Measurements from ENCODE around the gene SLC22A1.

SLC22A1 gene

DNA sequence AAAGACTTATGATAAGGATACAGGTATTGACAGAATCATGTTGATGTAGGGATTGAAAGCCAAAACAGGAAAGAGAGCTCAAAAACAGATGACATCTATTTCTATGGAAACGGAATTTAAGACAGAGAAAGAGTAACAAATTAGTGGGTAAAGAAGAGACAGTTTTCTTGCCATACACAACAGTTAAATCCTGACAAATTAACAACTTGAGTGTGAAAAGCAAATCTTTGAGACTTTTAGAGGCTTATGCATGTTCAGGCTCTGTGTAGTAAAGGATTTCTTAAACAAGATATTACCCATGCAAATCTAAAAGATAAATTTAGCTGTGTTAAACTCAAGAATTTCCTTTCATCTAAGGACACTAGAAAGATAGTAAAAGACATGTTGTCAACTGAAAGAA, 68.5 kb downstream of the SLC22A1 start:
- no peak for TF ChIP-seq TAF1 (IDR thresholded peaks at IDR 0.05; ENCODE audit: borderline replicate concordance, insufficient read depth, low read length)
- no peak for TF ChIP-seq POLR2AphosphoS5 (IDR thresholded peaks at IDR 0.05; ENCODE audit: low read depth, low read length)
- TF ChIP-seq, protein P1, sequence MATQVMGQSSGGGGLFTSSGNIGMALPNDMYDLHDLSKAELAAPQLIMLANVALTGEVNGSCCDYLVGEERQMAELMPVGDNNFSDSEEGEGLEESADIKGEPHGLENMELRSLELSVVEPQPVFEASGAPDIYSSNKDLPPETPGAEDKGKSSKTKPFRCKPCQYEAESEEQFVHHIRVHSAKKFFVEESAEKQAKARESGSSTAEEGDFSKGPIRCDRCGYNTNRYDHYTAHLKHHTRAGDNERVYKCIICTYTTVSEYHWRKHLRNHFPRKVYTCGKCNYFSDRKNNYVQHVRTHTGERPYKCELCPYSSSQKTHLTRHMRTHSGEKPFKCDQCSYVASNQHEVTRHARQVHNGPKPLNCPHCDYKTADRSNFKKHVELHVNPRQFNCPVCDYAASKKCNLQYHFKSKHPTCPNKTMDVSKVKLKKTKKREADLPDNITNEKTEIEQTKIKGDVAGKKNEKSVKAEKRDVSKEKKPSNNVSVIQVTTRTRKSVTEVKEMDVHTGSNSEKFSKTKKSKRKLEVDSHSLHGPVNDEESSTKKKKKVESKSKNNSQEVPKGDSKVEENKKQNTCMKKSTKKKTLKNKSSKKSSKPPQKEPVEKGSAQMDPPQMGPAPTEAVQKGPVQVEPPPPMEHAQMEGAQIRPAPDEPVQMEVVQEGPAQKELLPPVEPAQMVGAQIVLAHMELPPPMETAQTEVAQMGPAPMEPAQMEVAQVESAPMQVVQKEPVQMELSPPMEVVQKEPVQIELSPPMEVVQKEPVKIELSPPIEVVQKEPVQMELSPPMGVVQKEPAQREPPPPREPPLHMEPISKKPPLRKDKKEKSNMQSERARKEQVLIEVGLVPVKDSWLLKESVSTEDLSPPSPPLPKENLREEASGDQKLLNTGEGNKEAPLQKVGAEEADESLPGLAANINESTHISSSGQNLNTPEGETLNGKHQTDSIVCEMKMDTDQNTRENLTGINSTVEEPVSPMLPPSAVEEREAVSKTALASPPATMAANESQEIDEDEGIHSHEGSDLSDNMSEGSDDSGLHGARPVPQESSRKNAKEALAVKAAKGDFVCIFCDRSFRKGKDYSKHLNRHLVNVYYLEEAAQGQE (IDR thresholded peaks at IDR 0.05; ENCODE audit: insufficient read depth in 1 of 2, low read depth in 2 of 2, low read length in 2 of 2): no peak
- no peak for TF ChIP-seq FOXP2 (optimal IDR thresholded peaks at IDR 0.05; ENCODE audit: borderline replicate concordance, extremely low read depth, extremely low read length, insufficient read depth)
- no peak for TF ChIP-seq SIN3A (IDR thresholded peaks at IDR 0.05; ENCODE audit: borderline replicate concordance, insufficient read depth, low read length)

DNA sequence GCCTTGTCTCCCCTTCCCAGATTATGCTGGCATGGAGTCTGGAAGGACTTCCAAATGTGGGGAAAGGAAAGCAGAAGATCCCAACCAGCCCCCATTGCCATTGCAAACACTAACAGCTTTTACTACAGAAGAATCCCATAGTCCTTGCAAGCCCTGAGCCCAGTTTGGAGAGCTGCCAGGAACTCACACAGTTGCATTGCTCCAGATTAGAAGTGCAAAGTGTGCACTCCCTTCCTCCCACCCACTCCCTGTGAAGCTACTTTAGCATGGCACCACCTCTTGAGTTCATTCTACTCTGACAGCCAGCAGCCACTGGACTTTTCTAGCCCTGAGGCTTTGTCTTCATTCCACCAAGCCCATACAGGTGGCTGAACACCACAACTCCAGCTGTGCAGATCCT, 69.4 kb downstream of the SLC22A1 start:
- no peak for TF ChIP-seq FOXP2 (optimal IDR thresholded peaks at IDR 0.05; ENCODE audit: borderline replicate concordance, extremely low read depth, extremely low read length, insufficient read depth)
- TF ChIP-seq TAF1 (IDR thresholded peaks at IDR 0.05; ENCODE audit: borderline replicate concordance, insufficient read depth, low read length): no peak
- no peak for TF ChIP-seq SIN3A (IDR thresholded peaks at IDR 0.05; ENCODE audit: borderline replicate concordance, insufficient read depth, low read length)
- TF ChIP-seq, protein P1 (IDR thresholded peaks at IDR 0.05; ENCODE audit: insufficient read depth in 1 of 2, low read depth in 2 of 2, low read length in 2 of 2): no peak
- TF ChIP-seq POLR2AphosphoS5 (IDR thresholded peaks at IDR 0.05; ENCODE audit: low read depth, low read length): no peak

DNA sequence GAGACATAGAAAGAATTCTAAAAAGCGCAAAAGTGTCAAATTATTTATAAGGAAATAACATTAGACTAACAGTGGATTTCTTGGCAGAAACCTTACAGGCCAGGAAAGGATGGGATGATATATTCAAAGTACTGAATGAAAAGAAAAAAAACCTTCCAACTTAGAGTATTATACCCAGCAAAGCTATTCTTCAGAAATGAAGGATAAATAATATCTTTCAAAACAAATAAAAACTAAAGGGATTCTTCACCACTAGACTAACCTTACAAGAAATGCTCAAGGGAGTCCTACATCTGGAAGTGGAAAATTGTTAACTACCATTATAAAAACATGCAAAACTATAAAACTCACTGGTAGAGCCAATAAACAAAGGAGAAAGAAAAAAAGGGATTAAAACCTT, 71.2 kb downstream of the SLC22A1 start:
- TF ChIP-seq, protein P1 (IDR thresholded peaks at IDR 0.05; ENCODE audit: insufficient read depth in 1 of 2, low read depth in 2 of 2, low read length in 2 of 2): no peak
- TF ChIP-seq FOXP2 (optimal IDR thresholded peaks at IDR 0.05; ENCODE audit: borderline replicate concordance, extremely low read depth, extremely low read length, insufficient read depth) (no peak), SIN3A (IDR thresholded peaks at IDR 0.05; ENCODE audit: borderline replicate concordance, insufficient read depth, low read length) (no peak), POLR2AphosphoS5 (IDR thresholded peaks at IDR 0.05; ENCODE audit: low read depth, low read length) (no peak), TAF1 (IDR thresholded peaks at IDR 0.05; ENCODE audit: borderline replicate concordance, insufficient read depth, low read length) (no peak)

DNA sequence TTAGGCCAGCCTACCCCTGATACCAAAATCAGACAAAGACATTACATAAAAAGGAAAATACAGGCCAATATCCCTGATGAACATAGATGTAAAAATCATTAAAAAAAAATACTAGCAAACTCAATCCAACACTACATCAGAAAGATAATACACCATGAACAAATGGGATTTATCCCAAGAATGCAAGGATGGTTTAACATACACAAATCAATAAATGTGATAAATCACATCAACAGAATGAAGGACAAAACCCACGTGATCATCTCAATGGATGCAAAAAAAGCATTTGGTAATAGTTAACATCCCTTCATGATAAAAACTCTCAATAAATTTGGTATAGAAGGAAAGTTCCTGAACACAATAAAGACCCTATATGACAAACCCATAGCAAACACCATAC, 73.2 kb downstream of the SLC22A1 start:
- TF ChIP-seq POLR2AphosphoS5 (IDR thresholded peaks at IDR 0.05; ENCODE audit: low read depth, low read length) (no peak), FOXP2 (optimal IDR thresholded peaks at IDR 0.05; ENCODE audit: borderline replicate concordance, extremely low read depth, extremely low read length, insufficient read depth) (no peak), SIN3A (IDR thresholded peaks at IDR 0.05; ENCODE audit: borderline replicate concordance, insufficient read depth, low read length) (no peak), TAF1 (IDR thresholded peaks at IDR 0.05; ENCODE audit: borderline replicate concordance, insufficient read depth, low read length) (no peak)
- TF ChIP-seq, protein P1 (IDR thresholded peaks at IDR 0.05; ENCODE audit: insufficient read depth in 1 of 2, low read depth in 2 of 2, low read length in 2 of 2): no peak

DNA sequence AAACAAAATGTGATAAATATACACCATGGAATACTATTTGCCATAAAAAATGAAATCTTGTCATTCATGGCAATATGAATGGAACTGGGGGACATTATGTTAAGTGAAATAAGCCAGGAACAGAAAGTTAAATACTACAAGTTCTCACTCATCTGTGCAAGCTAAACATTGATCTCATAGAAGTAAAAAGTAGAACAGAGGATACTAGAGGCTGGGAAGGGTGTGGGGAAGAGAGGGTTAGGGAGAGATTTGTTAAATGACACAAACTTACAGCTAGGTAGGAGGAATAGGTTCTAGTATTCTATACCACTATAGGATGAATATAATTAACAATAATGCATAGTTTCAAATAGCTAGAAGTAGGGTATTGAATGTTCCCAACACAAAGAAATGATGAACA, 76.0 kb downstream of the SLC22A1 start:
- TF ChIP-seq, protein P1 (IDR thresholded peaks at IDR 0.05; ENCODE audit: insufficient read depth in 1 of 2, low read depth in 2 of 2, low read length in 2 of 2): no peak
- TF ChIP-seq FOXP2 (optimal IDR thresholded peaks at IDR 0.05; ENCODE audit: borderline replicate concordance, extremely low read depth, extremely low read length, insufficient read depth): no peak
- no peak for TF ChIP-seq SIN3A (IDR thresholded peaks at IDR 0.05; ENCODE audit: borderline replicate concordance, insufficient read depth, low read length)
- no peak for TF ChIP-seq POLR2AphosphoS5 (IDR thresholded peaks at IDR 0.05; ENCODE audit: low read depth, low read length)
- no peak for TF ChIP-seq TAF1 (IDR thresholded peaks at IDR 0.05; ENCODE audit: borderline replicate concordance, insufficient read depth, low read length)
